Ovary (tissue), 9 donors: Measurements from ENCODE around the gene SLC9A9. TPM values are rescaled to one million over a fixed set of nuclear protein-coding genes. Genes with fewer than 3 reads are reported as not detected.
A peak's percentile ranks its signal among the peaks of the same experiment; 100 is the strongest.

Source experiments
- DNase-seq, 5 donors: peaks; one replicate each; pipeline ENCODE4 v3.0.0-alpha.2; 2019 to 2020
- H3K27ac ChIP-seq, 2 donors: fragments of 200-600 bp; one replicate each; pipeline versions ENCODE4 v1.5.1 to v1.8.0; 2019 to 2022
- H3K27me3 ChIP-seq: fragments of 200-600 bp; one replicate; pipeline ENCODE4 v1.8.0; 2022
- H3K36me3 ChIP-seq: fragments of 200-600 bp; sonication (generic); one replicate; pipeline ENCODE4 v1.5.1; 2019
- H3K4me1 ChIP-seq: one replicate; pipeline ENCODE4 v1.8.1; 2013; ENCODE audit warnings: mild to moderate bottlenecking, moderate library complexity; ENCODE audit not compliant: insufficient read depth
- H3K4me3 ChIP-seq: fragments of 200-600 bp; sonication (generic); one replicate; pipeline ENCODE4 v1.5.1; 2017
- H3K9me3 ChIP-seq, 2 donors: fragments of 200-600 bp in 1 of 2; sonication (generic) in 1 of 2; one replicate each; pipeline versions ENCODE4 v1.5.1 to v1.8.1; 2013 to 2019; ENCODE audit warnings: mild to moderate bottlenecking in 1 of 2, moderate library complexity in 1 of 2
- CTCF ChIP-seq, 3 donors: fragments of 450-650 bp in 2 of 3; fragments of 200-600 bp in 1 of 3; IDR thresholded peaks; one replicate each; pipeline versions ENCODE4 v1.5.1 to v1.8.0; 2016 to 2022; ENCODE audit warnings: antibody characterized with exemption in 3 of 3, mild to moderate bottlenecking in 1 of 3
- EP300 ChIP-seq: sonication (generic); formaldehyde crosslinking; IDR thresholded peaks from one replicate; pipeline ENCODE4 v1.6.1; 2017; ENCODE audit warnings: antibody characterized with exemption
- POLR2A ChIP-seq: fragments of 450-650 bp; IDR thresholded peaks from one replicate; pipeline ENCODE4 v1.6.1; 2017; ENCODE audit warnings: antibody characterized with exemption, mild to moderate bottlenecking, moderate library complexity
- WGBS, 3 donors: extraction: QIAGEN DNeasy Blood & Tissue Kit in 1 of 3; methylation state at CpG; one replicate each; pipeline versions ENCODE4 v1.1.5 to v1.1.7; 2013 to 2017; 5-methylcytosine and 5-hydroxymethylcytosine counted together
- intact Hi-C, 4 donors: fragments of 100-400 bp; cut with DNase I; formaldehyde crosslinking; loops; one replicate each; pipeline versions ENCODE4 v1.11.0 to v1.15.1; 2022 to 2023
- polyA plus RNA-seq, 2 donors: library from polyadenylated mRNA; stranded (reverse); fragments of 200-250 nt in 1 of 2; fragments of 350-450 nt in 1 of 2; fragmentation: Illumina TruSeq in 1 of 2; extraction: RNeasy Lipid Tissue Mini Kit (QIAGEN cat#74804) in 1 of 2; gene quantifications; one replicate each; pipeline ENCODE4 v1.2.3, GENCODE V29; 2013 to 2014
- total RNA-seq, 7 donors: library from RNA; depleted of rRNA in 2 of 7; stranded (reverse); fragments of >200 nt in 2 of 7; fragmentation: NEBNext Ultra II Directional in 3 of 7; extraction: Animal tissue kit (Norgen Biotek cat#: 25700) in 3 of 7; gene quantifications; one replicate each; pipeline versions ENCODE4 v1.1.0 to v1.2.4, GENCODE V29; 2016 to 2023
- donor health status: DM: no; HTN: no; CAD: no; lungs with moderate emphysema.
- donor health status: DM: no; HTN: no; CAD: no.
- donor health status: Bipolar disorder and iron deficiency.
- donor health status: DM: yes; HTN: yes; CAD: no.
- donor health status: DM: no; HTN: no; CAD: no.
- donor health status: DM: yes; HTN: yes; CAD: no.

Gene SLC9A9
- total and polyA plus RNA-seq, 9 donors = 7.0 to 22.7 (median 13.5) TPM

- peaks cover 2% of the 10 kb centered on the region for H3K4me1 ChIP-seq
- intact Hi-C loops = no loop called here
- TF ChIP-seq POLR2A (no peak), CTCF (IDR thresholded peaks at IDR 0.05) (no peak), EP300 (no peak)
- no peaks in the 10 kb centered on the region for H3K27me3 ChIP-seq
- no peaks in the 10 kb centered on the region for H3K36me3 ChIP-seq
- WGBS, 3 donors = 18 to 37% (median 26%) methylated on average over 1 of the region's 1 CpG
- H3K4me3 ChIP-seq = no peak overlapping the region
- H3K27ac ChIP-seq = no peak overlapping the region
- no peak for DNase-seq
- H3K9me3 ChIP-seq = no peaks in the 10 kb centered on the region
Measured at GRCh38 chr3:143332026-143332425, 516.2 kb downstream of the SLC9A9 start.

- no peaks in the 10 kb centered on the region for H3K9me3 ChIP-seq
- no peaks in the 10 kb centered on the region for H3K36me3 ChIP-seq
- intact Hi-C loops = no loop called here
- no peak for TF ChIP-seq CTCF (IDR thresholded peaks at IDR 0.05)
- no peak for TF ChIP-seq EP300
- TF ChIP-seq POLR2A = no peak
- H3K27me3 ChIP-seq = no peaks in the 10 kb centered on the region
- H3K27ac ChIP-seq = no peak overlapping the region
- WGBS, 3 donors = 86 to 87% (median 86%) methylated on average over 5 of the region's 5 CpGs
- peaks cover 2% of the 10 kb centered on the region for H3K4me1 ChIP-seq
- no peak for DNase-seq
- H3K4me3 ChIP-seq = no peak overlapping the region
Measured at GRCh38 chr3:143331350-143331749, 516.9 kb downstream of the SLC9A9 start.

- Histone ChIP-seq H3K27ac (no peak overlapping the region), H3K9me3 (no peaks in the 10 kb centered on the region), H3K36me3 (no peaks in the 10 kb centered on the region), H3K4me3 (no peak overlapping the region), H3K27me3 (no peaks in the 10 kb centered on the region), H3K4me1 (peaks cover 2% of the 10 kb centered on the region)
- 64 to 72% (median 68%) methylated on average over 2 of the region's 2 CpGs for WGBS, 3 donors
- TF ChIP-seq EP300 (no peak), POLR2A (no peak), CTCF (IDR thresholded peaks at IDR 0.05) (no peak)
- no peak for DNase-seq
- intact Hi-C loops = no loop called here
Measured at GRCh38 chr3:143330296-143330868, 517.9 kb downstream of the SLC9A9 start.

GRCh38 chr3:143329567-143330211, 518.6 kb downstream of the SLC9A9 start:
- intact Hi-C loops = no loop called here
- H3K27ac ChIP-seq = no peak overlapping the region
- TF ChIP-seq POLR2A (no peak), EP300 (no peak), CTCF (IDR thresholded peaks at IDR 0.05) (no peak)
- no peak overlapping the region for H3K4me3 ChIP-seq
- H3K27me3 ChIP-seq = no peaks in the 10 kb centered on the region
- 21 to 28% (median 26%) methylated on average over 19 of the region's 19 CpGs for WGBS, 3 donors
- peaks cover 2% of the 10 kb centered on the region for H3K4me1 ChIP-seq
- no peaks in the 10 kb centered on the region for H3K36me3 ChIP-seq
- H3K9me3 ChIP-seq = no peaks in the 10 kb centered on the region
- DNase-seq = peak in 2 of 5 donors; percentile 15 to 39
